A673 (cell line): ENCODE measurements around the gene CAPN13. TPM values are rescaled to one million over a fixed set of nuclear protein-coding genes. Genes with fewer than 3 reads are reported as not detected.

Experiments used
- BruUV-seq: library from RNA; stranded (reverse); fragments of 400-500 nt; replicated peaks from 2 replicates; lab custom pipeline; 2021; lab: Mats Ljungman, UMichigan
- CTCF ChIA-PET: fragments of 300-600 bp; sonication (Branson Sonifier 250); formaldehyde crosslinking; loops from one replicate; lab custom pipeline; 2022; ENCODE audit warnings: antibody characterized with exemption; lab: Charles Lee
- POLR2A ChIA-PET: fragments of 300-600 bp; sonication (Branson Sonifier 250); formaldehyde crosslinking; loops from one replicate; lab custom pipeline; 2022; ENCODE audit warnings: antibody characterized with exemption; ENCODE audit not compliant: low non-redundant PET; lab: Charles Lee
- DNase-seq: peaks from one replicate; pipeline ENCODE4 v3.0.0-alpha.2; 2015; ENCODE audit warnings: low spot score
- H3K27ac ChIP-seq: fragments of 200-600 bp; sonication (generic); 2 replicates; pipeline ENCODE4 v1.5.1; 2016; ENCODE audit warnings: mixed run types, low read depth, mild to moderate bottlenecking, mixed read lengths, antibody characterized with exemption, low read length; ENCODE audit not compliant: poor library complexity, severe bottlenecking
- H3K27me3 ChIP-seq: fragments of 200-600 bp; sonication (generic); replicated peaks from 2 replicates; pipeline ENCODE4 v1.6.1; 2017; ENCODE audit warnings: mixed run types, low read depth, mild to moderate bottlenecking, mixed read lengths, antibody characterized with exemption, low read length; ENCODE audit not compliant: insufficient read depth, poor library complexity
- H3K36me3 ChIP-seq: fragments of 200-600 bp; sonication (generic); 2 replicates; pipeline ENCODE4 v1.6.1; 2016; ENCODE audit warnings: mixed run types, mild to moderate bottlenecking, mixed read lengths, antibody characterized with exemption, low read length; ENCODE audit not compliant: insufficient read depth, poor library complexity, severe bottlenecking
- H3K4me1 ChIP-seq: fragments of 200-600 bp; sonication (generic); 2 replicates; pipeline ENCODE4 v1.6.1; 2017; ENCODE audit warnings: mixed run types, mild to moderate bottlenecking, mixed read lengths, antibody characterized with exemption, low read length; ENCODE audit not compliant: insufficient read depth, poor library complexity, severe bottlenecking
- H3K4me3 ChIP-seq: fragments of 200-600 bp; sonication (generic); 2 replicates; pipeline ENCODE4 v1.5.1; 2016; ENCODE audit warnings: low read depth, mixed run types, mild to moderate bottlenecking, mixed read lengths, low read length; ENCODE audit not compliant: poor library complexity, severe bottlenecking
- H3K9me3 ChIP-seq: fragments of 200-600 bp; sonication (generic); 2 replicates; pipeline ENCODE4 v1.6.1; 2016; ENCODE audit warnings: mixed run types, low read depth, mild to moderate bottlenecking, mixed read lengths, antibody characterized with exemption, low read length; ENCODE audit not compliant: poor library complexity, severe bottlenecking
- CTCF ChIP-seq: fragments of 300-800, 200-600 bp; sonication (generic); conservative IDR thresholded peaks from 2 replicates; pipeline ENCODE4 v1.5.1; 2017; ENCODE audit warnings: low read depth, mild to moderate bottlenecking, antibody characterized with exemption, low read length, moderate library complexity, mixed read lengths
- EZH2 ChIP-seq: fragments of 200-600 bp; sonication (generic); IDR thresholded peaks from 2 replicates; pipeline ENCODE4 v1.6.1; 2017; ENCODE audit warnings: borderline replicate concordance, low read depth, mild to moderate bottlenecking, mixed read lengths, antibody characterized with exemption, low read length; ENCODE audit not compliant: poor library complexity, severe bottlenecking
- intact Hi-C: fragments of 100-400 bp; cut with micrococcal nuclease; formaldehyde crosslinking; loops from one replicate; pipeline ENCODE4 v1.10.0; 2022; ENCODE audit not compliant: unreplicated experiment
- total RNA-seq: library from RNA; stranded (reverse); gene quantifications from 2 replicates; pipeline ENCODE4 v1.2.3, GENCODE V29; 2021

The CAPN13 gene
- total RNA-seq, 1 experiment from 2014 or later: not detected

- Histone ChIP-seq H3K27ac (no peak overlapping the region), H3K9me3 (no peaks in the 10 kb centered on the region), H3K4me1 (peaks cover 4% of the 10 kb centered on the region), H3K4me3 (no peak overlapping the region), H3K36me3 (no peaks in the 10 kb centered on the region), H3K27me3 (no peaks in the 10 kb centered on the region)
- BruUV-seq: no TSS peak
- POLR2A ChIA-PET: no interaction called here
- TF ChIP-seq EZH2 (no peak), CTCF (no peak)
- CTCF ChIA-PET: interaction anchor here (3.1 kb wide), 1 partner anchor 545 kb away, joined by 20 read pairs; no protein-coding TSS in a partner anchor
- DNase-seq: no peak
- intact Hi-C loops: loop anchor here (5.0 to 10.0 kb wide), 2 partner anchors 812 to 1014 kb away; no protein-coding TSS in a partner anchor
These were observed 96.8 kb downstream of the CAPN13 start for GRCh38 chr2:30710461-30710860.

- TF ChIP-seq EZH2 (no peak), CTCF (no peak)
- no peak for DNase-seq
- Histone ChIP-seq H3K9me3 (no peaks in the 10 kb centered on the region), H3K27me3 (no peaks in the 10 kb centered on the region), H3K27ac (no peak overlapping the region), H3K36me3 (no peaks in the 10 kb centered on the region), H3K4me1 (peaks cover 4% of the 10 kb centered on the region), H3K4me3 (no peak overlapping the region)
- intact Hi-C loops: loop anchor here (5.0 to 10.0 kb wide), 2 partner anchors 812 to 1015 kb away; no protein-coding TSS in a partner anchor
- POLR2A ChIA-PET: no interaction called here
- BruUV-seq: no TSS peak
- CTCF ChIA-PET: interaction anchor here (0.5 to 3.1 kb wide), 2 partner anchors 545 to 662 kb away, joined by 3 to 20 read pairs; no protein-coding TSS in a partner anchor
These were observed 97.2 kb downstream of the CAPN13 start for GRCh38 chr2:30710016-30710415.

- no TSS peak for BruUV-seq
- no peak for TF ChIP-seq CTCF
- TF ChIP-seq EZH2: no peak
- POLR2A ChIA-PET: no interaction called here
- H3K4me1 ChIP-seq: peaks cover 4% of the 10 kb centered on the region
- H3K9me3 ChIP-seq: no peaks in the 10 kb centered on the region
- no peaks in the 10 kb centered on the region for H3K36me3 ChIP-seq
- no peak overlapping the region for H3K4me3 ChIP-seq
- H3K27ac ChIP-seq: no peak overlapping the region
- no peaks in the 10 kb centered on the region for H3K27me3 ChIP-seq
- no peak for DNase-seq
- CTCF ChIA-PET: interaction anchor here (0.5 to 3.1 kb wide), 3 partner anchors 545 to 561 kb away, joined by 3 to 20 read pairs (median 3); no protein-coding TSS in a partner anchor
- intact Hi-C loops: loop anchor here (5.0 kb wide), 2 partner anchors 617 to 1752 kb away; no protein-coding TSS in a partner anchor
These were observed 97.7 kb downstream of the CAPN13 start for GRCh38 chr2:30709516-30709915.
